Right renal pelvis (tissue), 4 donors: Measurements from ENCODE around the gene PDZD7. TPM values are rescaled to one million over a fixed set of nuclear protein-coding genes. Genes with fewer than 3 reads are reported as not detected.

Experiments used
- DNase-seq, 4 donors: peaks; one replicate each; pipeline ENCODE4 v3.0.0-alpha.2; 2013; ENCODE audit warnings: low read depth in 4 of 4, low spot score in 3 of 4, missing footprints in 1 of 4
- polyA plus RNA-seq, 4 donors: library from polyadenylated mRNA; unstranded; fragments of 120-200 nt; gene quantifications; one replicate each; pipeline ENCODE4 v1.2.1, GENCODE V29; 2013; ENCODE audit not compliant: insufficient read length in 4 of 4

The PDZD7 gene
- 1 to 10 TPM; 1.3 to 3.8 (median 1.9) TPM for polyA plus RNA-seq

GRCh38 chr10:101031128-101031795 lies at the start of gene PDZD7, which contains the start of gene SFXN3:
Gene PDZD7 (minus strand): TSS chr10:101031129. CDS start chr10:101030219, 910 bp downstream.
Gene SFXN3 (plus strand): TSS chr10:101031234. CDS start chr10:101034695, 3,461 bp downstream.
- DNase-seq = peak; percentile 80 to 84 (median 80)

- no peak for DNase-seq
Observed at GRCh38 chr10:101079874-101080273, 48.9 kb upstream of the PDZD7 start.

- DNase-seq = no peak
Observed at GRCh38 chr10:101076630-101077029, 45.7 kb upstream of the PDZD7 start.

- DNase-seq = no peak
Observed at GRCh38 chr10:101075775-101076174, 44.8 kb upstream of the PDZD7 start.

- no peak for DNase-seq
Observed at GRCh38 chr10:101073631-101074030, 42.7 kb upstream of the PDZD7 start.

- no peak for DNase-seq
Observed at GRCh38 chr10:101072923-101073322, 42.0 kb upstream of the PDZD7 start.

GRCh38 chr10:101071885-101072433 lies 41.0 kb upstream of the PDZD7 start:
- DNase-seq = no peak

GRCh38 chr10:101071267-101071884 lies 40.4 kb upstream of the PDZD7 start:
- no peak for DNase-seq

- no peak for DNase-seq
Observed at GRCh38 chr10:101070098-101070497, 39.2 kb upstream of the PDZD7 start.

- DNase-seq = no peak
Observed at GRCh38 chr10:101069441-101069840, 38.5 kb upstream of the PDZD7 start.

- peak in 2 of 4 donors; percentile 76 to 80 for DNase-seq
Observed at GRCh38 chr10:101067356-101068083, 36.6 kb upstream of the PDZD7 start.

- DNase-seq = no peak
Observed at GRCh38 chr10:101066896-101067355, 36.0 kb upstream of the PDZD7 start.

- DNase-seq = no peak
Observed at GRCh38 chr10:101066146-101066895, 35.4 kb upstream of the PDZD7 start.

GRCh38 chr10:101065481-101066145 lies 34.7 kb upstream of the PDZD7 start:
- no peak for DNase-seq

- no peak for DNase-seq
Observed at GRCh38 chr10:101064415-101065030, 33.6 kb upstream of the PDZD7 start.

GRCh38 chr10:101063548-101064414 lies 32.9 kb upstream of the PDZD7 start:
- no peak for DNase-seq

GRCh38 chr10:101063050-101063525 lies 32.2 kb upstream of the PDZD7 start:
- no peak for DNase-seq
